ENCODE results near the gene MINDY2. TPM values are rescaled to one million over a fixed set of nuclear protein-coding genes. Genes with fewer than 3 reads are reported as not detected.
"Not testable (repeated sequence)": the region's sequence is repeated elsewhere in the genome, so short reads cannot be mapped to it uniquely, and the experiment has no call there.

MINDY2 gene
- polyA plus RNA-seq, 3 donors: 18.0 to 28.0 (median 26.4) TPM

- no peak for DNase-seq
Measured at GRCh38 chr15:58748040-58748851, 22.9 kb upstream of the MINDY2 start.

GRCh38 chr15:58748852-58749531, 22.1 kb upstream of the MINDY2 start:
- DNase-seq: peak; percentile 54

- DNase-seq: peak; percentile 98
Measured at GRCh38 chr15:58749532-58750337, 21.4 kb upstream of the MINDY2 start, which contains the start of gene ADAM10. Gene ADAM10, minus strand, starts transcription at chr15:58749707. Its CDS starts 173 bp downstream, at chr15:58749534.

GRCh38 chr15:58752716-58753115, 18.4 kb upstream of the MINDY2 start:
- DNase-seq: no peak

GRCh38 chr15:58755350-58755749, 15.8 kb upstream of the MINDY2 start:
- no peak for DNase-seq

- DNase-seq: no peak
Measured at GRCh38 chr15:58755956-58756355, 15.1 kb upstream of the MINDY2 start.

- no peak for DNase-seq
Measured at GRCh38 chr15:58758141-58758540, 13.0 kb upstream of the MINDY2 start.

- no peak for DNase-seq
Measured at GRCh38 chr15:58760385-58761009, 10.6 kb upstream of the MINDY2 start.

GRCh38 chr15:58761010-58761388, 10.1 kb upstream of the MINDY2 start:
- DNase-seq: no peak

GRCh38 chr15:58762285-58762684, 8.8 kb upstream of the MINDY2 start:
- no peak for DNase-seq

GRCh38 chr15:58762731-58763130, 8.4 kb upstream of the MINDY2 start:
- DNase-seq: no peak

- no peak for DNase-seq
Measured at GRCh38 chr15:58764468-58764867, 6.6 kb upstream of the MINDY2 start.

GRCh38 chr15:58766290-58766689, 4.8 kb upstream of the MINDY2 start:
- DNase-seq: no peak

- DNase-seq: not testable (repeated sequence)
Measured at GRCh38 chr15:58768601-58769004, 2.5 kb upstream of the MINDY2 start.

GRCh38 chr15:58770519-58770856, 614 bp upstream of the MINDY2 start:
- DNase-seq: no peak

- no peak for DNase-seq
Measured at GRCh38 chr15:58771621-58772250, 634 bp downstream of the MINDY2 start.

- no peak for DNase-seq
Measured at GRCh38 chr15:58773024-58773423, 1.9 kb downstream of the MINDY2 start.

- DNase-seq: no peak
Measured at GRCh38 chr15:58775402-58775801, 4.3 kb downstream of the MINDY2 start.

- DNase-seq: no peak
Measured at GRCh38 chr15:58777107-58777506, 6.0 kb downstream of the MINDY2 start.

GRCh38 chr15:58779554-58779953, 8.5 kb downstream of the MINDY2 start:
- DNase-seq: no peak

- DNase-seq: no peak
Measured at GRCh38 chr15:58785355-58785754, 14.3 kb downstream of the MINDY2 start.
